Measurements from ENCODE around the gene SOBP. TPM values are rescaled to one million over a fixed set of nuclear protein-coding genes. Genes with fewer than 3 reads are reported as not detected.

The SOBP gene
- total and polyA plus RNA-seq, 2 donors (not counting 3 experiments of a cell fraction or from before 2014, with no cell fraction given): 0.35 to 6.6 TPM

GRCh38 chr6:107578642-107579341, 88.9 kb downstream of the SOBP start:
- Histone ChIP-seq H3K9ac (replicated peaks; ENCODE audit: extremely low read depth, insufficient read depth, low read length) (no peak overlapping the region), H3K4me1 (ENCODE audit: control insufficient read depth, extremely low read depth, insufficient read depth, low read length) (no peaks in the 10 kb centered on the region), H2AFZ (ENCODE audit: low read depth, low read length) (no peak overlapping the region), H3K9me1 (replicated peaks; ENCODE audit: control insufficient read depth, extremely low read depth, insufficient read depth, low read length) (no peaks in the 10 kb centered on the region), H3K36me3 (ENCODE audit: control insufficient read depth in 2 of 2, extremely low read depth in 1 of 2, insufficient read depth in 2 of 2, low read length in 2 of 2) (no peaks in the 10 kb centered on the region), H3K27me3 (ENCODE audit: control insufficient read depth in 2 of 2, insufficient read depth in 2 of 2, low read length in 2 of 2) (no peaks in the 10 kb centered on the region), H3K79me2 (ENCODE audit: control insufficient read depth, insufficient read depth, low read length) (no peaks in the 10 kb centered on the region), H3K27ac (ENCODE audit: insufficient read depth, low read depth, low read length) (no peak overlapping the region), H3K4me2 (ENCODE audit: insufficient read depth, low read length) (no peak overlapping the region), H3K9me3 (replicated peaks; ENCODE audit: control insufficient read depth, insufficient read depth, low read length) (no peaks in the 10 kb centered on the region), H4K20me1 (replicated peaks; ENCODE audit: control insufficient read depth, extremely low read depth, insufficient read depth, low read length) (no peaks in the 10 kb centered on the region), H3K4me3 (replicated peaks in 1 of 3; ENCODE audit: insufficient read depth in 1 of 3, low read depth in 1 of 3, low read length in 3 of 3) (no peak overlapping the region)
- POLR2A ChIA-PET: no interaction called here
- BruUV-seq (replicated peaks): no TSS peak
- dilution Hi-C loops (cut with MboI; ENCODE audit: extremely low pct_ligation_motif_present, low sequenced_read_pairs) (no loop called here), intact Hi-C loops (cut with micrococcal nuclease) (no loop called here)
- no peak for FAIRE-seq
- TF ChIP-seq, protein P1, sequence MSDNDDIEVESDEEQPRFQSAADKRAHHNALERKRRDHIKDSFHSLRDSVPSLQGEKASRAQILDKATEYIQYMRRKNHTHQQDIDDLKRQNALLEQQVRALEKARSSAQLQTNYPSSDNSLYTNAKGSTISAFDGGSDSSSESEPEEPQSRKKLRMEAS (IDR thresholded peaks at IDR 0.05; ENCODE audit: insufficient read depth, insufficient read length): no peak
- no peak for TF ChIP-seq MYC (IDR thresholded peaks at IDR 0.05; ENCODE audit: low read depth, low read length)
- no peak for TF ChIP-seq CTCF (IDR thresholded peaks at IDR 0.05; ENCODE audit: extremely low read depth in 1 of 2, insufficient read depth in 1 of 2, low read depth in 1 of 2, low read length in 2 of 2)
- TF ChIP-seq JUN (IDR thresholded peaks at IDR 0.05; ENCODE audit: borderline replicate concordance, insufficient read depth, insufficient read length, low read depth): no peak
- no peak for TF ChIP-seq EZH2 (IDR thresholded peaks at IDR 0.05; ENCODE audit: borderline replicate concordance, low read depth, low read length, severe bottlenecking)
- no peak for TF ChIP-seq FOS (IDR thresholded peaks at IDR 0.05; ENCODE audit: borderline replicate concordance, insufficient read depth, low read length)
- TF ChIP-seq POLR2AphosphoS5 (IDR thresholded peaks at IDR 0.05; ENCODE audit: insufficient read depth, low read depth, low read length): no peak
- no peak for TF ChIP-seq GATA2 (IDR thresholded peaks at IDR 0.05; ENCODE audit: insufficient read depth, insufficient read length, low read depth, low read length)
- TF ChIP-seq POLR2A (IDR thresholded peaks at IDR 0.05; ENCODE audit: low read depth, low read length): no peak
- CTCF ChIA-PET: no interaction called here
- DNase-seq (ENCODE audit: low read depth, low spot score): no peak
